ENCODE measurements around the gene STK32C. TPM values are rescaled to one million over a fixed set of nuclear protein-coding genes. Genes with fewer than 3 reads are reported as not detected.
"Not testable (repeated sequence)": the region's sequence is repeated elsewhere in the genome, so short reads cannot be mapped to it uniquely, and the experiment has no call there.

Gene STK32C
- total RNA-seq, 1 experiment from 2014 or later = 20.7 TPM

- H3K9me3 Mint-ChIP-seq (ENCODE audit: unreplicated experiment) = no peaks in the 10 kb centered on the region
- no peaks in the 10 kb centered on the region for H3K27me3 Mint-ChIP-seq (ENCODE audit: insufficient read depth, unreplicated experiment)
- H3K27ac Mint-ChIP-seq (ENCODE audit: low read depth, unreplicated experiment) = no peak overlapping the region
- intact Hi-C loops (cut with micrococcal nuclease) = no loop called here
- H3K4me3 Mint-ChIP-seq (ENCODE audit: unreplicated experiment) = no peak overlapping the region
- BruUV-seq (replicated peaks) = no TSS peak
- no peaks in the 10 kb centered on the region for H3K4me1 Mint-ChIP-seq (ENCODE audit: insufficient read depth, unreplicated experiment)
- ChIA-PET POLR2A (no interaction called here), CTCF (no interaction called here)
- no peak for DNase-seq (ENCODE audit: unreplicated experiment)
- no peak for TF ChIP-seq CTCF (IDR thresholded peaks at IDR 0.05; ENCODE audit: unreplicated experiment)
- no peaks in the 10 kb centered on the region for H3K36me3 Mint-ChIP-seq (ENCODE audit: insufficient read depth, unreplicated experiment)
Measured at GRCh38 chr10:132163826-132164515, 143.8 kb downstream of the STK32C start.

- ChIA-PET CTCF (no interaction called here), POLR2A (no interaction called here)
- Mint-ChIP-seq H3K4me1 (ENCODE audit: insufficient read depth, unreplicated experiment) (no peaks in the 10 kb centered on the region), H3K36me3 (ENCODE audit: insufficient read depth, unreplicated experiment) (no peaks in the 10 kb centered on the region), H3K4me3 (ENCODE audit: unreplicated experiment) (no peak overlapping the region), H3K9me3 (ENCODE audit: unreplicated experiment) (no peaks in the 10 kb centered on the region), H3K27ac (ENCODE audit: low read depth, unreplicated experiment) (no peak overlapping the region), H3K27me3 (ENCODE audit: insufficient read depth, unreplicated experiment) (no peaks in the 10 kb centered on the region)
- intact Hi-C loops (cut with micrococcal nuclease) = no loop called here
- TF ChIP-seq CTCF (IDR thresholded peaks at IDR 0.05; ENCODE audit: unreplicated experiment) = no peak
- BruUV-seq (replicated peaks) = no TSS peak
- peak; percentile 43 for DNase-seq (ENCODE audit: unreplicated experiment)
Measured at GRCh38 chr10:132163278-132163765, 144.4 kb downstream of the STK32C start.

- Mint-ChIP-seq H3K27ac (ENCODE audit: low read depth, unreplicated experiment) (no peak overlapping the region), H3K4me3 (ENCODE audit: unreplicated experiment) (no peak overlapping the region), H3K36me3 (ENCODE audit: insufficient read depth, unreplicated experiment) (no peaks in the 10 kb centered on the region), H3K27me3 (ENCODE audit: insufficient read depth, unreplicated experiment) (no peaks in the 10 kb centered on the region), H3K9me3 (ENCODE audit: unreplicated experiment) (no peaks in the 10 kb centered on the region), H3K4me1 (ENCODE audit: insufficient read depth, unreplicated experiment) (no peaks in the 10 kb centered on the region)
- TF ChIP-seq CTCF (IDR thresholded peaks at IDR 0.05; ENCODE audit: unreplicated experiment) = no peak
- intact Hi-C loops (cut with micrococcal nuclease) = no loop called here
- ChIA-PET POLR2A (no interaction called here), CTCF (interaction anchor here (0.7 kb wide), 2 partner anchors 19 to 208 kb away, joined by 3 to 4 read pairs; no protein-coding TSS in a partner anchor)
- DNase-seq (ENCODE audit: unreplicated experiment) = no peak
- BruUV-seq (replicated peaks) = no TSS peak
Measured at GRCh38 chr10:132162590-132163277, 145.0 kb downstream of the STK32C start.

- intact Hi-C loops (cut with micrococcal nuclease) = no loop called here
- TF ChIP-seq CTCF (IDR thresholded peaks at IDR 0.05; ENCODE audit: unreplicated experiment) = no peak
- CTCF ChIA-PET = interaction anchor here (0.7 kb wide), 2 partner anchors 18 to 209 kb away, joined by 3 to 4 read pairs; no protein-coding TSS in a partner anchor
- BruUV-seq (replicated peaks) = no TSS peak
- POLR2A ChIA-PET = no interaction called here
- Mint-ChIP-seq H3K4me3 (ENCODE audit: unreplicated experiment) (no peak overlapping the region), H3K36me3 (ENCODE audit: insufficient read depth, unreplicated experiment) (no peaks in the 10 kb centered on the region), H3K27ac (ENCODE audit: low read depth, unreplicated experiment) (peak overlapping the region; percentile 63), H3K4me1 (ENCODE audit: insufficient read depth, unreplicated experiment) (no peaks in the 10 kb centered on the region), H3K27me3 (ENCODE audit: insufficient read depth, unreplicated experiment) (no peaks in the 10 kb centered on the region), H3K9me3 (ENCODE audit: unreplicated experiment) (no peaks in the 10 kb centered on the region)
- DNase-seq (ENCODE audit: unreplicated experiment) = no peak
Measured at GRCh38 chr10:132162021-132162531, 145.7 kb downstream of the STK32C start.

- intact Hi-C loops (cut with micrococcal nuclease); H3K36me3 Mint-ChIP-seq (ENCODE audit: insufficient read depth, unreplicated experiment); H3K27me3 Mint-ChIP-seq (ENCODE audit: insufficient read depth, unreplicated experiment); POLR2A ChIA-PET; H3K27ac Mint-ChIP-seq (ENCODE audit: low read depth, unreplicated experiment); BruUV-seq (replicated peaks); DNase-seq (ENCODE audit: unreplicated experiment); CTCF ChIA-PET; H3K4me3 Mint-ChIP-seq (ENCODE audit: unreplicated experiment); H3K4me1 Mint-ChIP-seq (ENCODE audit: insufficient read depth, unreplicated experiment); H3K9me3 Mint-ChIP-seq (ENCODE audit: unreplicated experiment): not testable (repeated sequence)
Measured at GRCh38 chr10:132160834-132161622, 146.7 kb downstream of the STK32C start.

- BruUV-seq (replicated peaks); H3K4me3 Mint-ChIP-seq (ENCODE audit: unreplicated experiment); H3K4me1 Mint-ChIP-seq (ENCODE audit: insufficient read depth, unreplicated experiment); H3K9me3 Mint-ChIP-seq (ENCODE audit: unreplicated experiment); H3K27me3 Mint-ChIP-seq (ENCODE audit: insufficient read depth, unreplicated experiment); H3K27ac Mint-ChIP-seq (ENCODE audit: low read depth, unreplicated experiment); POLR2A ChIA-PET; DNase-seq (ENCODE audit: unreplicated experiment); CTCF ChIA-PET; intact Hi-C loops (cut with micrococcal nuclease); H3K36me3 Mint-ChIP-seq (ENCODE audit: insufficient read depth, unreplicated experiment): not testable (repeated sequence)
Measured at GRCh38 chr10:132160231-132160630, 147.5 kb downstream of the STK32C start.
